MM.1S (cell line): ENCODE measurements around the gene KRTAP4-11.

Source experiments
- DNase-seq: peaks from one replicate; pipeline ENCODE4 v3.0.0-alpha.2; 2015
- H2AFZ ChIP-seq: fragments of 300-600 bp; sonication (generic); 2 replicates; pipeline ENCODE4 v1.6.0; 2016; ENCODE audit warnings: antibody characterized with exemption, low read length
- H3F3A ChIP-seq: fragments of 300-600 bp; sonication (generic); 2 replicates; pipeline ENCODE4 v1.6.1; 2016; ENCODE audit warnings: mild to moderate bottlenecking, antibody characterized with exemption, low read length, moderate library complexity, mixed read lengths; ENCODE audit not compliant: insufficient read depth
- H3K27ac ChIP-seq: fragments of 300-600 bp; sonication (generic); 2 replicates; pipeline ENCODE4 v1.5.1; 2016; ENCODE audit warnings: mild to moderate bottlenecking, low read length
- H3K27me3 ChIP-seq: fragments of 300-600 bp; sonication (generic); replicated peaks from 2 replicates; pipeline ENCODE4 v1.6.0; 2016; ENCODE audit warnings: low read length; ENCODE audit not compliant: insufficient read depth
- H3K36me3 ChIP-seq: fragments of 300-600 bp; sonication (generic); replicated peaks from 2 replicates; pipeline ENCODE4 v1.6.1; 2016; ENCODE audit warnings: mild to moderate bottlenecking, low read length, mixed read lengths; ENCODE audit not compliant: insufficient read depth
- H3K4me1 ChIP-seq: fragments of 300-600 bp; sonication (generic); 2 replicates; pipeline ENCODE4 v1.6.1; 2016; ENCODE audit warnings: low read length, mixed read lengths
- H3K4me2 ChIP-seq: fragments of 300-600 bp; sonication (generic); 2 replicates; pipeline ENCODE4 v1.6.0; 2016; ENCODE audit warnings: low read depth, low read length
- H3K4me3 ChIP-seq: fragments of 300-600 bp; sonication (generic); 2 replicates; pipeline ENCODE4 v1.5.1; 2016; ENCODE audit warnings: low read length, mixed read lengths
- H3K79me2 ChIP-seq: fragments of 300-600 bp; sonication (generic); 2 replicates; pipeline ENCODE4 v1.6.1; 2016; ENCODE audit warnings: mixed run types, low read length, mixed read lengths
- H3K9ac ChIP-seq: fragments of 300-600 bp; sonication (generic); 2 replicates; pipeline ENCODE4 v1.6.1; 2016; ENCODE audit warnings: low read length, mixed read lengths
- H3K9me2 ChIP-seq: fragments of 300-600 bp; sonication (generic); replicated peaks from 2 replicates; pipeline ENCODE4 v1.6.1; 2016; ENCODE audit warnings: mild to moderate bottlenecking, low read length, mixed read lengths; ENCODE audit not compliant: insufficient read depth
- H3K9me3 ChIP-seq: fragments of 300-600 bp; sonication (generic); replicated peaks from 2 replicates; pipeline ENCODE4 v1.6.1; 2016; ENCODE audit warnings: mild to moderate bottlenecking, low read length, mixed read lengths; ENCODE audit not compliant: insufficient read depth
- H4K20me1 ChIP-seq: fragments of 300-600 bp; sonication (generic); 2 replicates; pipeline ENCODE4 v1.6.1; 2016; ENCODE audit warnings: mild to moderate bottlenecking, low read length, moderate library complexity, mixed read lengths; ENCODE audit not compliant: insufficient read depth
- EZH2 ChIP-seq: fragments of 300-600 bp; sonication (generic); optimal IDR thresholded peaks from 2 replicates; pipeline ENCODE3; 2017; ENCODE audit warnings: low read depth, mild to moderate bottlenecking, antibody characterized with exemption, low read length, mixed read lengths
- EZH2phosphoT487 ChIP-seq: fragments of 300-600 bp; sonication (generic); IDR thresholded peaks from 2 replicates; pipeline ENCODE4 v1.6.1; 2018; ENCODE audit warnings: antibody characterized with exemption, low read length
- TF ChIP-seq, protein P1 (sequence below): fragments of 300-600 bp; sonication (generic); IDR thresholded peaks from 2 replicates; pipeline ENCODE4 v1.5.1; 2016; ENCODE audit warnings: antibody characterized with exemption, low read length, mixed read lengths

The KRTAP4-11 gene

DNA sequence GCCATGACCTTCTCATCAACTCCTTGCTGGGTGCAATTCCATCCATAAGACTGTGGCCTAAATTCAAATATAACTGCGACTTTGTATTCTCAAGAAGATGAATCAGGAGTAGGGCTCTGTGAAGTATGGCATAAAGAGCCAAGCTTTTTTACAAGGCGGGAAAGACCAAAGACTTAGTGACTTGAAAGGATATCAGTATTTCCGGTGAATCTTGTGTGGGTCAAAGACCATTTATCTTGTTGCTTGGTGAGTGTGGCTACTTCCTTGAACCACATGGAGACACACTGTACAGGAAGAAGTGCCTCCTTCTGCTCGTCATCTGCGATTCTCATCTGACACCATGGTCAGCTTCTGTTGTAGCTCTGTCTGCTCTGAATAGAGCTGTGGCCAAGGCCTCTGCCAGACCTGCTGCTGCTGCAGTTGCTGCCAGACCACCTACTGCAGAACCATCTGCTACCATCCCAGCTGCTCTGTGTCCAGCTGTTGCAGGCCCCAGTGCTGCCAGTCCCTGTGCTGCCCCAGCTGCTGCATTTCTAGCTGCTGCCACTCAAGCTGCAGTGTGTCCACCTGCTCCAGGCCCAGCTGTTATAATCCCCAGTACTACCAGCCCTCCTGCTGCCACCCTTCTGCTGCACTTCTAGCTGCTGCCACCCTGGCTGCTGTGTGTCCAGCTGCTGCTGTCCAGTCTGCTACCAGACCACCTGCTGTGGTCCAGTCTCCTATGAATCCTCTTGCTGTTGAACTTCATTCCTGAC is 46.4 kb downstream of the KRTAP4-11 start:
- Histone ChIP-seq H3K4me3 (no peak overlapping the region), H3K9ac (no peak overlapping the region), H3K9me2 (no peaks in the 10 kb centered on the region), H3F3A (no peaks in the 10 kb centered on the region), H3K4me1 (no peaks in the 10 kb centered on the region), H4K20me1 (no peaks in the 10 kb centered on the region), H3K27me3 (no peaks in the 10 kb centered on the region), H3K4me2 (no peak overlapping the region), H3K27ac (no peak overlapping the region), H3K36me3 (no peaks in the 10 kb centered on the region), H3K79me2 (no peaks in the 10 kb centered on the region), H2AFZ (no peak overlapping the region), H3K9me3 (no peaks in the 10 kb centered on the region)
- no peak for DNase-seq
- no peak for TF ChIP-seq EZH2
- no peak for TF ChIP-seq EZH2phosphoT487
- TF ChIP-seq, protein P1, sequence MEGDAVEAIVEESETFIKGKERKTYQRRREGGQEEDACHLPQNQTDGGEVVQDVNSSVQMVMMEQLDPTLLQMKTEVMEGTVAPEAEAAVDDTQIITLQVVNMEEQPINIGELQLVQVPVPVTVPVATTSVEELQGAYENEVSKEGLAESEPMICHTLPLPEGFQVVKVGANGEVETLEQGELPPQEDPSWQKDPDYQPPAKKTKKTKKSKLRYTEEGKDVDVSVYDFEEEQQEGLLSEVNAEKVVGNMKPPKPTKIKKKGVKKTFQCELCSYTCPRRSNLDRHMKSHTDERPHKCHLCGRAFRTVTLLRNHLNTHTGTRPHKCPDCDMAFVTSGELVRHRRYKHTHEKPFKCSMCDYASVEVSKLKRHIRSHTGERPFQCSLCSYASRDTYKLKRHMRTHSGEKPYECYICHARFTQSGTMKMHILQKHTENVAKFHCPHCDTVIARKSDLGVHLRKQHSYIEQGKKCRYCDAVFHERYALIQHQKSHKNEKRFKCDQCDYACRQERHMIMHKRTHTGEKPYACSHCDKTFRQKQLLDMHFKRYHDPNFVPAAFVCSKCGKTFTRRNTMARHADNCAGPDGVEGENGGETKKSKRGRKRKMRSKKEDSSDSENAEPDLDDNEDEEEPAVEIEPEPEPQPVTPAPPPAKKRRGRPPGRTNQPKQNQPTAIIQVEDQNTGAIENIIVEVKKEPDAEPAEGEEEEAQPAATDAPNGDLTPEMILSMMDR: no peak

DNA sequence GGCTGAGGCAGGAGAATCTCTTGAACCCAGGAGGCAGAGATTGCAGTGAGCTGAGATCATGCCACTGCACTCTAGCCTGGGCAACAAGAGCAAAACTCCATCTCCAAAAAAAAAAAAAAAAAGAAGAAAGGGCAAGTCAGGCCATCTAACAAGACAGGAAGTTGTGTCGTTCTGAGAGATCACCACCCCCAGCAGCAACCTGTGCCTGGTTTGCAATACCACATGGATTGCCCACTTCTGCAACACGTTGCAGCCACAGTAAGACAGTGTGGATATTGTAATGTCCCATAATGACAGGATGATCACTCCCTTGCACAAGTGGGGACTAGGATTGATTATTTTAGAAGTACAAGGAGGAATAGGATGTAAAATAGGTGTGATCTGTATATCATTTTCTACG is 49.1 kb downstream of the KRTAP4-11 start:
- Histone ChIP-seq H3K9me2 (no peaks in the 10 kb centered on the region), H3K36me3 (no peaks in the 10 kb centered on the region), H2AFZ (no peak overlapping the region), H3K4me2 (no peak overlapping the region), H3K9me3 (no peaks in the 10 kb centered on the region), H3K4me3 (no peak overlapping the region), H3K4me1 (no peaks in the 10 kb centered on the region), H3K27ac (no peak overlapping the region), H3K9ac (no peak overlapping the region), H3K27me3 (no peaks in the 10 kb centered on the region), H3K79me2 (no peaks in the 10 kb centered on the region), H3F3A (no peaks in the 10 kb centered on the region), H4K20me1 (no peaks in the 10 kb centered on the region)
- TF ChIP-seq, protein P1: no peak
- no peak for TF ChIP-seq EZH2phosphoT487
- no peak for DNase-seq

DNA sequence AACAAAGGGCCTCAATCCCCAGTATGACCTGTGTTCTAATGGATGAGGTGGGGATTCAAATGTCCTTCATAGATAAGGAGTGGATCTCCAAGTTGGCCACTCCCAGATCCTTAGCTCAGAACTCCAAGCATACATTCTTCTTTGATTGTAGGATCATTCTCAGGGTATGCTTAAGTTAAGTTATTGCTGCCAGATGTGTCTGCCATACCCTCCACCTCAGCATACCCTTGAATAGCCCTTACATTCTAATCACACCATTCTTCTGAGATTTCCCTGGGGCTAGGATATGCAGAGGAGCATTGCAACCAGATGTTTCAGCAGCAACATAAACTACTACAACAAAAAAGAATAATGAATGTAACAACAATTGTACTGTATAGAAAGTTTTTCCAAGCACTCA is 50.9 kb downstream of the KRTAP4-11 start:
- Histone ChIP-seq H3K27ac (no peak overlapping the region), H2AFZ (no peak overlapping the region), H3F3A (no peaks in the 10 kb centered on the region), H3K79me2 (no peaks in the 10 kb centered on the region), H4K20me1 (no peaks in the 10 kb centered on the region), H3K27me3 (no peaks in the 10 kb centered on the region), H3K4me2 (no peak overlapping the region), H3K36me3 (no peaks in the 10 kb centered on the region), H3K9ac (no peak overlapping the region), H3K4me3 (no peak overlapping the region), H3K9me3 (no peaks in the 10 kb centered on the region), H3K9me2 (no peaks in the 10 kb centered on the region), H3K4me1 (no peaks in the 10 kb centered on the region)
- DNase-seq: no peak
- TF ChIP-seq EZH2phosphoT487 (no peak), EZH2 (no peak)
- TF ChIP-seq, protein P1: no peak
